ENCODE results near the gene AAMP.

DNA sequence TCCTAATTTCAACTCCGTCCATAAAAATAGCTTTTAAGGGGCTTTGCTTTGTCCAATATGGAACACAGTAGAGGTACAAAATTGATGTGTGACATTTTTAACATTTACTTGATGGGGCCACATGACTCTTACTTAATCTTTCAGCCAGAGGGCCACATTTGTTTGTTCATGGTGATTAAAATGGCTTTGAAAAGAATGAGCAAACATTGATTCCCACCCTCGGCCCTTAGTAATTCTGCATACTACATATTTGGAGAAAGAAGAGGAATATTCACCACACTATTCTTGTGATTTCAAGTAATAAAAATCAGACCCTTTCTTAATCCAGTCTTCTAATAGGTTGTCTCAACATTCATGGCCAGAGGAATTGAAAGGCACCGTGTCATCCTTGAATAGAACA, 35.4 kb downstream of the AAMP start:
- TF ChIP-seq CTCF (IDR thresholded peaks at IDR 0.05): no peak
- no peak for TF ChIP-seq POLR2A (IDR thresholded peaks at IDR 0.05)

Data from adrenal gland (tissue), 5 donors.